Measurements from ENCODE around the gene FAM118B. TPM values are rescaled to one million over a fixed set of nuclear protein-coding genes. Genes with fewer than 3 reads are reported as not detected.

FAM118B gene
- total and polyA plus RNA-seq, 2 of the 4 experiments (the other 2 are of a cell fraction), result 20.0 to 27.2 TPM

DNA sequence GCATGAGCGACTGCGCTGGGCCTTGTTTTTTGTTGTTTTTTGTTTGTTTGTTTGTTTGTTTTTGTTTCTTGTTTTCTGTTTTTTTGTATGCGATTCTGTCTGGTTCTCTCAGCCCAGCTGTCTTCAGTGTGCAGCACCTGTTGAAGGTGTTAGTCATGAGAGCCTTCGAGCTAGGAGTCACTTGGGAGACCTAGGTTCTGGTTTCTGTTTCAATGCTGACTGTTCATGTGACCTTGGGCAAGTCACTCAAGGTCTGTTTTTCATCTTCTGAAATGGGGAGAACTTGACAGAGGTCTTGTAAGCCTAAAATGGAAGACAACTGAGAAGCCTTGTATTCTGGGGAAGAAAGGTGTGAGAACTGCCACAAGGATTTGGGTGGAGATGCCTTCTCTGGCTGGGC is 94.1 kb downstream of the FAM118B start:
- POLR2A ChIA-PET (ENCODE audit: unreplicated experiment), result no interaction called here
- ATAC-seq (ENCODE audit: low read depth) (no peak), DNase-seq (no peak)
- Histone ChIP-seq H2BK120ac (ENCODE audit: low read depth, low read length) (no peak overlapping the region), H2AK9ac (replicated peaks; ENCODE audit: low read depth, low read length, poor library complexity) (no peak overlapping the region), H3K23ac (ENCODE audit: low read depth, low read length) (no peak overlapping the region), H3K36me3 (ENCODE audit: control insufficient read depth, insufficient read depth, low read length) (0 out of 2 replicates have a peak, but pooled peaks cover 2% of the 10 kb centered on the region), H2BK15ac (ENCODE audit: low read depth, low read length) (no peak overlapping the region), H2BK5ac (ENCODE audit: low read depth, low read length, poor library complexity, severe bottlenecking) (no peak overlapping the region), H3K27ac (ENCODE audit: insufficient read depth, low read length) (no peak overlapping the region), H2BK20ac (ENCODE audit: low read depth, low read length) (no peak overlapping the region), H3K4me1 (ENCODE audit: control insufficient read depth, insufficient read depth, low read length) (peaks cover 4% of the 10 kb centered on the region; the same call in 1 of the 2 replicates), H3K9ac (ENCODE audit: low read depth, low read length) (no peak overlapping the region), H3K9me1 (ENCODE audit: insufficient read depth, low read length) (no peaks in the 10 kb centered on the region), H3K4ac (ENCODE audit: low read depth, low read length) (no peak overlapping the region), H3K18ac (ENCODE audit: low read depth, low read length) (no peak overlapping the region), H2AFZ (replicated peaks; ENCODE audit: low read length, poor library complexity) (no peak overlapping the region), H3K9me3 (ENCODE audit: control insufficient read depth, insufficient read depth, low read length) (no peaks in the 10 kb centered on the region), H3K27me3 (ENCODE audit: control insufficient read depth, insufficient read depth, low read length) (no peaks in the 10 kb centered on the region), H4K8ac (ENCODE audit: low read depth in 2 of 2, low read length in 2 of 2) (no peak overlapping the region), H3K4me3 (ENCODE audit: insufficient read depth, low read depth, low read length) (no peak overlapping the region), H3K14ac (replicated peaks; ENCODE audit: low read depth, low read length) (no peak overlapping the region), H3K79me1 (ENCODE audit: low read depth in 1 of 2, low read length in 2 of 2) (peaks cover 12 to 23% of the 10 kb centered on the region in 2 experiments; a peak in 3 of 4 replicates), H3K4me2 (ENCODE audit: low read depth, low read length) (no peak overlapping the region), H4K5ac (ENCODE audit: low read depth, low read length) (no peak overlapping the region), H4K91ac (ENCODE audit: insufficient read depth, low read depth, low read length) (no peak overlapping the region), H2AK5ac (ENCODE audit: low read depth, low read length) (no peak overlapping the region), H3K56ac (ENCODE audit: extremely low read depth, insufficient read depth, low read length) (no peak overlapping the region), H4K20me1 (ENCODE audit: insufficient read depth, low read length) (peaks cover 3% of the 10 kb centered on the region; the same call in 1 of the 2 replicates)
- in situ Hi-C loops (cut with MboI; ENCODE audit: low sequenced_read_pairs), result loop anchor here (10.0 to 25.0 kb wide), 4 partner anchors 299 to 1032 kb away; no protein-coding TSS in a partner anchor
- intact Hi-C loops (cut with micrococcal nuclease), result loop anchor here (10.0 kb wide), 1 partner anchor 1729 kb away; no protein-coding TSS in a partner anchor
- dilution Hi-C loops (cut with HindIII; ENCODE audit: low sequenced_read_pairs, unreplicated experiment), result no loop called here
- 90% methylated on average over 2 of the region's 4 CpGs; no CpG with 5 or more reads in 1 of the 2 experiments for WGBS, 2 experiments (ENCODE audit: extremely low coverage in 2 of 2, insufficient read length in 1 of 2)
- TF ChIP-seq, protein P1, sequence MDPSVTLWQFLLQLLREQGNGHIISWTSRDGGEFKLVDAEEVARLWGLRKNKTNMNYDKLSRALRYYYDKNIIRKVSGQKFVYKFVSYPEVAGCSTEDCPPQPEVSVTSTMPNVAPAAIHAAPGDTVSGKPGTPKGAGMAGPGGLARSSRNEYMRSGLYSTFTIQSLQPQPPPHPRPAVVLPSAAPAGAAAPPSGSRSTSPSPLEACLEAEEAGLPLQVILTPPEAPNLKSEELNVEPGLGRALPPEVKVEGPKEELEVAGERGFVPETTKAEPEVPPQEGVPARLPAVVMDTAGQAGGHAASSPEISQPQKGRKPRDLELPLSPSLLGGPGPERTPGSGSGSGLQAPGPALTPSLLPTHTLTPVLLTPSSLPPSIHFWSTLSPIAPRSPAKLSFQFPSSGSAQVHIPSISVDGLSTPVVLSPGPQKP (IDR thresholded peaks at IDR 0.05; ENCODE audit: borderline replicate concordance, low read depth, low read length), result no peak
- TF ChIP-seq MAZ (IDR thresholded peaks at IDR 0.05; ENCODE audit: borderline replicate concordance, low read depth, low read length), result no peak
- no peak for TF ChIP-seq FOS (IDR thresholded peaks at IDR 0.05; ENCODE audit: low read depth, low read length)
- no peak for TF ChIP-seq RFX5 (IDR thresholded peaks at IDR 0.05; ENCODE audit: low read depth, low read length)
- no peak for TF ChIP-seq POLR2A (IDR thresholded peaks at IDR 0.05; ENCODE audit: low read depth, low read length)
- TF ChIP-seq RAD21 (IDR thresholded peaks at IDR 0.05; ENCODE audit: low read length), result no peak
- no peak for TF ChIP-seq CHD1 (IDR thresholded peaks at IDR 0.05; ENCODE audit: low read depth, low read length)
- TF ChIP-seq NFE2L2 (IDR thresholded peaks at IDR 0.05; ENCODE audit: low read depth, low read length), result no peak
- TF ChIP-seq MXI1 (IDR thresholded peaks at IDR 0.05; ENCODE audit: borderline replicate concordance, low read depth, low read length), result no peak
- TF ChIP-seq, protein P2, sequence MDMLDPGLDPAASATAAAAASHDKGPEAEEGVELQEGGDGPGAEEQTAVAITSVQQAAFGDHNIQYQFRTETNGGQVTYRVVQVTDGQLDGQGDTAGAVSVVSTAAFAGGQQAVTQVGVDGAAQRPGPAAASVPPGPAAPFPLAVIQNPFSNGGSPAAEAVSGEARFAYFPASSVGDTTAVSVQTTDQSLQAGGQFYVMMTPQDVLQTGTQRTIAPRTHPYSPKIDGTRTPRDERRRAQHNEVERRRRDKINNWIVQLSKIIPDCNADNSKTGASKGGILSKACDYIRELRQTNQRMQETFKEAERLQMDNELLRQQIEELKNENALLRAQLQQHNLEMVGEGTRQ (IDR thresholded peaks at IDR 0.05; ENCODE audit: low read depth, low read length), result no peak
- TF ChIP-seq MAFK (IDR thresholded peaks at IDR 0.05; ENCODE audit: low read depth, low read length), result no peak
- no peak for TF ChIP-seq RCOR1 (IDR thresholded peaks at IDR 0.05; ENCODE audit: insufficient replicate concordance, low read length)
- TF ChIP-seq, protein P3, sequence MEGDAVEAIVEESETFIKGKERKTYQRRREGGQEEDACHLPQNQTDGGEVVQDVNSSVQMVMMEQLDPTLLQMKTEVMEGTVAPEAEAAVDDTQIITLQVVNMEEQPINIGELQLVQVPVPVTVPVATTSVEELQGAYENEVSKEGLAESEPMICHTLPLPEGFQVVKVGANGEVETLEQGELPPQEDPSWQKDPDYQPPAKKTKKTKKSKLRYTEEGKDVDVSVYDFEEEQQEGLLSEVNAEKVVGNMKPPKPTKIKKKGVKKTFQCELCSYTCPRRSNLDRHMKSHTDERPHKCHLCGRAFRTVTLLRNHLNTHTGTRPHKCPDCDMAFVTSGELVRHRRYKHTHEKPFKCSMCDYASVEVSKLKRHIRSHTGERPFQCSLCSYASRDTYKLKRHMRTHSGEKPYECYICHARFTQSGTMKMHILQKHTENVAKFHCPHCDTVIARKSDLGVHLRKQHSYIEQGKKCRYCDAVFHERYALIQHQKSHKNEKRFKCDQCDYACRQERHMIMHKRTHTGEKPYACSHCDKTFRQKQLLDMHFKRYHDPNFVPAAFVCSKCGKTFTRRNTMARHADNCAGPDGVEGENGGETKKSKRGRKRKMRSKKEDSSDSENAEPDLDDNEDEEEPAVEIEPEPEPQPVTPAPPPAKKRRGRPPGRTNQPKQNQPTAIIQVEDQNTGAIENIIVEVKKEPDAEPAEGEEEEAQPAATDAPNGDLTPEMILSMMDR (conservative IDR thresholded peaks at IDR 0.05; ENCODE audit: low read depth, low read length), result no peak
- TF ChIP-seq SMC3 (IDR thresholded peaks at IDR 0.05; ENCODE audit: low read depth, low read length), result no peak
- no peak for TF ChIP-seq CEBPB (IDR thresholded peaks at IDR 0.05; ENCODE audit: low read depth, low read length)
- TF ChIP-seq BHLHE40 (IDR thresholded peaks at IDR 0.05; ENCODE audit: low read depth, low read length), result no peak
- BruUV-seq (replicated peaks), result no TSS peak
- CTCF ChIA-PET, result no interaction called here
